NB4 (cell line): ENCODE data around the gene CDK4.
"Not testable (repeated sequence)": the region's sequence is repeated elsewhere in the genome, so short reads cannot be mapped to it uniquely, and the experiment has no call there.

Experiments used
- DNase-seq: peaks from one replicate; pipeline ENCODE4 v3.0.0; 2010; ENCODE audit warnings: low read depth
- H3K4me3 ChIP-seq: one replicate; pipeline ENCODE4 v1.5.1; 2011; ENCODE audit warnings: mild to moderate bottlenecking, low read depth, low read length, moderate library complexity
- CTCF ChIP-seq: IDR thresholded peaks from one replicate; pipeline ENCODE4 v1.5.1; 2012; ENCODE audit warnings: low read depth, low read length
- MAX ChIP-seq: IDR thresholded peaks from 2 replicates; pipeline ENCODE4 v1.6.1; 2011; ENCODE audit warnings: low read depth, low read length
- MYC ChIP-seq: IDR thresholded peaks from 2 replicates; pipeline ENCODE4 v1.6.1; 2011; ENCODE audit warnings: low read depth, low read length
- POLR2A ChIP-seq: IDR thresholded peaks from 2 replicates; pipeline ENCODE4 v1.6.1; 2011; ENCODE audit warnings: mild to moderate bottlenecking; ENCODE audit not compliant: insufficient read length; ENCODE audit errors: extremely low read depth

The CDK4 gene

GRCh38 chr12:57775563-57776246 lies 23.6 kb upstream of the CDK4 start:
- DNase-seq: no peak
- no peak for TF ChIP-seq MAX
- TF ChIP-seq MYC: no peak
- no peak for TF ChIP-seq CTCF
- no peak for TF ChIP-seq POLR2A
- no peak overlapping the region for H3K4me3 ChIP-seq

- DNase-seq: no peak
These were observed 22.9 kb upstream of the CDK4 start for GRCh38 chr12:57775044-57775443.

GRCh38 chr12:57774634-57775033 lies 22.5 kb upstream of the CDK4 start:
- not testable (repeated sequence) for DNase-seq, H3K4me3 ChIP-seq

More at GRCh38 chr12:57775044-57775443, 22.9 kb upstream of the CDK4 start:
- TF ChIP-seq CTCF: no peak
- TF ChIP-seq MYC: no peak
- no peak for TF ChIP-seq MAX
- no peak for TF ChIP-seq POLR2A
- H3K4me3 ChIP-seq: no peak overlapping the region

GRCh38 chr12:57772429-57773322 lies 20.6 kb upstream of the CDK4 start, which contains the start of gene EEF1AKMT3:
EEF1AKMT3 (plus strand) TSS chr12:57772614; CDS start chr12:57772725, 111 bp downstream.
- H3K4me3 ChIP-seq: peak within 1 kb of the TSS; percentile 87
- peak; percentile 84 for DNase-seq
- TF ChIP-seq MYC: peak; percentile 44; the same call in 1 of the 2 replicates
- TF ChIP-seq CTCF: no peak
- TF ChIP-seq MAX: peak; percentile 25; the same call in 1 of the 2 replicates
- no peak for TF ChIP-seq POLR2A

GRCh38 chr12:57771873-57772428 lies 19.8 kb upstream of the CDK4 start, which contains the start of gene METTL1:
METTL1 (minus strand) TSS chr12:57772105; CDS start chr12:57772083, 22 bp downstream.
- H3K4me3 ChIP-seq: peak within 1 kb of the TSS; percentile 87
- peak; percentile 99 for DNase-seq
- TF ChIP-seq POLR2A: peak; percentile 85
- TF ChIP-seq CTCF: no peak
- TF ChIP-seq MYC: peak; percentile 100
- TF ChIP-seq MAX: peak; percentile 99
